KMS-11 (cell line): Measurements from ENCODE around the gene TEX13A.

Experiments
- H2AFZ ChIP-seq: fragments of 200-600 bp; sonication (generic); 2 replicates; pipeline ENCODE4 v1.6.1; 2016; ENCODE audit warnings: antibody characterized with exemption, mixed run types, low read depth
- H3K27ac ChIP-seq: fragments of 200-600 bp; sonication (generic); 2 replicates; pipeline ENCODE4 v1.6.1; 2016; ENCODE audit warnings: mild to moderate bottlenecking, mixed run types
- H3K27me3 ChIP-seq: fragments of 200-600 bp; sonication (generic); 2 replicates; pipeline ENCODE4 v1.6.1; 2017; ENCODE audit warnings: mild to moderate bottlenecking, low read depth, mixed run types, moderate library complexity; ENCODE audit not compliant: insufficient read depth
- H3K36me3 ChIP-seq: fragments of 200-600 bp; sonication (generic); 2 replicates; pipeline ENCODE4 v1.6.1; 2017; ENCODE audit warnings: mild to moderate bottlenecking, mixed run types; ENCODE audit not compliant: insufficient read depth
- H3K4me1 ChIP-seq: fragments of 200-600 bp; sonication (generic); 2 replicates; pipeline ENCODE4 v1.6.1; 2016; ENCODE audit warnings: mild to moderate bottlenecking, low read depth, mixed run types; ENCODE audit not compliant: poor library complexity, severe bottlenecking
- H3K4me2 ChIP-seq: fragments of 200-600 bp; sonication (generic); 2 replicates; pipeline ENCODE4 v1.7.0; 2016; ENCODE audit warnings: mild to moderate bottlenecking, mixed run types
- H3K4me3 ChIP-seq: fragments of 200-600 bp; sonication (generic); IDR thresholded peaks from 2 replicates; pipeline ENCODE4 v1.6.1; 2017; ENCODE audit warnings: low read depth, low read length, mixed read lengths; ENCODE audit not compliant: insufficient read depth
- H3K79me2 ChIP-seq: fragments of 200-600 bp; sonication (generic); 2 replicates; pipeline ENCODE4 v1.6.1; 2016; ENCODE audit warnings: low read depth, mixed run types; ENCODE audit not compliant: insufficient read depth
- H3K9ac ChIP-seq: fragments of 200-600 bp; sonication (generic); 2 replicates; pipeline ENCODE4 v1.6.1; 2016; ENCODE audit warnings: mild to moderate bottlenecking, mixed run types
- H4K20me1 ChIP-seq: fragments of 200-600 bp; sonication (generic); 2 replicates; pipeline ENCODE4 v1.6.1; 2016; ENCODE audit warnings: mild to moderate bottlenecking, mixed run types; ENCODE audit not compliant: insufficient read depth
- TF ChIP-seq, protein P1 (sequence below): fragments of 200-600 bp; sonication (generic); conservative IDR thresholded peaks from 2 replicates; pipeline ENCODE4 v1.6.1; 2017; ENCODE audit warnings: low read depth, mild to moderate bottlenecking, antibody characterized with exemption, low read length, moderate library complexity, mixed read lengths

TEX13A gene, protein sequence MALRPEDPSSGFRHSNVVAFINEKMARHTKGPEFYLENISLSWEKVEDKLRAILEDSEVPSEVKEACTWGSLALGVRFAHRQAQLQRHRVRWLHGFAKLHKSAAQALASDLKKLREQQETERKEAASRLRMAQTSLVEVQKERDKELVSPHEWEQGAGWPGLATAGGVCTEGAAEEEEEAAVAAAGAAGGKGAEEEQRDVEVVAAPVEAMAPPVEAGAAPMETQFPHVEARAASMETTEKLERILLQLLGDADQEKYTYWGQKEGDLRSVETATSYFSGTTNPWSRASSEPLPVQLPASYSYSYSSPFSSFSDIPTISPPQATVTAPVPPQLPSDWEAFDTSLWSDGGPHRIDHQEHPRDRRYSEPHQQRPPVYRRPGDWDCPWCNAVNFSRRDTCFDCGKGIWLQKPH

DNA sequence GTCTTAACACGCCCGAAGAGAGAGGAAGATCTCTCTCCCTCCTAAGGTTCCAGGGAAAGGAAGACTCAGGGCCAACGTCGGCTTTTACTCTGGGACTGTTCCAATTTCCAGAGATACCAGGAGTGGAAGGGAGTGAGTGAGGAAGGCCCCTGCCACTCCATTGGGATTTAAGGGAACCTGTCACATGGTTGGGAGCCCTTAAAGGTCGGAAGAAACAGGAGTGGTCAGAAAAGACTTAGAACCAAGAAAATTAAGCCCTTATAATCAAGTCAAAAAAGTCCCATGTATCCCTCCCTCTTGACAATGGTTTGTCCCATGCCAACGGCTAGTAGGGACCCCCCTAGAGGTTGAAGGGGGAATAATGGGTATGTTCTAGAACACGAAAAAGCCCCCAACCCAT lies at the start of gene TEX13A:
Gene TEX13A (minus strand): TSS at position 59 of the 400 bp plus-strand sequence. CDS start 297 bp downstream, outside the sequence.
- H3K4me3 ChIP-seq: no peak within 1 kb of the TSS
- H3K4me1 ChIP-seq: no peaks in the 10 kb centered on the region
- TF ChIP-seq, protein P1, sequence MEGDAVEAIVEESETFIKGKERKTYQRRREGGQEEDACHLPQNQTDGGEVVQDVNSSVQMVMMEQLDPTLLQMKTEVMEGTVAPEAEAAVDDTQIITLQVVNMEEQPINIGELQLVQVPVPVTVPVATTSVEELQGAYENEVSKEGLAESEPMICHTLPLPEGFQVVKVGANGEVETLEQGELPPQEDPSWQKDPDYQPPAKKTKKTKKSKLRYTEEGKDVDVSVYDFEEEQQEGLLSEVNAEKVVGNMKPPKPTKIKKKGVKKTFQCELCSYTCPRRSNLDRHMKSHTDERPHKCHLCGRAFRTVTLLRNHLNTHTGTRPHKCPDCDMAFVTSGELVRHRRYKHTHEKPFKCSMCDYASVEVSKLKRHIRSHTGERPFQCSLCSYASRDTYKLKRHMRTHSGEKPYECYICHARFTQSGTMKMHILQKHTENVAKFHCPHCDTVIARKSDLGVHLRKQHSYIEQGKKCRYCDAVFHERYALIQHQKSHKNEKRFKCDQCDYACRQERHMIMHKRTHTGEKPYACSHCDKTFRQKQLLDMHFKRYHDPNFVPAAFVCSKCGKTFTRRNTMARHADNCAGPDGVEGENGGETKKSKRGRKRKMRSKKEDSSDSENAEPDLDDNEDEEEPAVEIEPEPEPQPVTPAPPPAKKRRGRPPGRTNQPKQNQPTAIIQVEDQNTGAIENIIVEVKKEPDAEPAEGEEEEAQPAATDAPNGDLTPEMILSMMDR: no peak
- H4K20me1 ChIP-seq: no peaks in the 10 kb centered on the region
- no peak within 1 kb of the TSS for H3K4me2 ChIP-seq
- H3K27me3 ChIP-seq: no peaks in the 10 kb centered on the region
- no peaks in the 10 kb centered on the region for H3K79me2 ChIP-seq
- H3K36me3 ChIP-seq: no peaks in the 10 kb centered on the region
- H3K27ac ChIP-seq: no peak within 1 kb of the TSS
- no peak within 1 kb of the TSS for H3K9ac ChIP-seq
- no peak within 1 kb of the TSS for H2AFZ ChIP-seq

DNA sequence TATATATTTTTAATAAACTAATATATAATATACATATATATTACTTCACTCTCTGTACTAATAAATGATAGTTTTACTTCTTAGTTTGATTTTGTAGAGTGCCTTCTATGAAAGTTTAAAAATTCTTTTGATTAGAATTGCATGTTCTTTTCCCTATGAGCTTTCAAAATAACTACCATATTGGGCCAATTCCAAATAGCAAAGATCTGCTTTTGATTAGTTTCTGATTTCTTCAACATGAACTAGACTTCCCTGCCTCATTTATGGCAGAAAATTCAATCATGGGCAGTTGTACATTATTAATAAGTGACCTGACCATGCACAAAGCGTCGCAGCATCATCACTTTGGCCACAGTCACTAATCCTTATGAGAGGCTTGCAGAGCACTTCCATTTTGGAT lies 48.9 kb upstream of the TEX13A start:
- no peak overlapping the region for H3K27ac ChIP-seq
- H3K79me2 ChIP-seq: no peaks in the 10 kb centered on the region
- no peaks in the 10 kb centered on the region for H3K27me3 ChIP-seq
- no peak overlapping the region for H2AFZ ChIP-seq
- TF ChIP-seq, protein P1: no peak
- H3K4me1 ChIP-seq: no peaks in the 10 kb centered on the region
- H3K36me3 ChIP-seq: no peaks in the 10 kb centered on the region
- H3K4me3 ChIP-seq: no peak overlapping the region
- no peak overlapping the region for H3K4me2 ChIP-seq
- no peaks in the 10 kb centered on the region for H4K20me1 ChIP-seq
- H3K9ac ChIP-seq: no peak overlapping the region

DNA sequence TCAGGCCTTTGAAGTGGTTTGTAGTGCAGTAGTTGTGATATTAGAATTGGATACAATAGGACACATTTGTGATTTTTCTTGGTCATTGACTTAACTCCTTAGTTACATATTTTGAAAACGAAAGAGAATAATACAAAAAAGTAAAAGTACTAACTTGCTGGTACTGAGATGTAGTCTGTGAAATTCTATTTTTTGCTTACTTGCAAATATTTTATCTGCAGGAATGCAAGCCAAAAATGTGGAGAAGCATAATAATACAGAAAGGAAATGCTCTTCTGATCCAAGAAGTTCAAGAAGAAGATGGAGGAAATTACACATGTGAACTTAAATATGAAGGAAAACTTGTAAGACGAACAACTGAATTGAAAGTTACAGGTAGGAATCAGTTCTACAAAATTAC lies 46.7 kb upstream of the TEX13A start:
- Histone ChIP-seq H2AFZ (no peak overlapping the region), H4K20me1 (no peaks in the 10 kb centered on the region), H3K4me2 (no peak overlapping the region), H3K9ac (no peak overlapping the region), H3K27me3 (no peaks in the 10 kb centered on the region), H3K79me2 (no peaks in the 10 kb centered on the region), H3K4me3 (no peak overlapping the region), H3K36me3 (no peaks in the 10 kb centered on the region), H3K4me1 (no peaks in the 10 kb centered on the region), H3K27ac (no peak overlapping the region)
- TF ChIP-seq, protein P1: no peak

DNA sequence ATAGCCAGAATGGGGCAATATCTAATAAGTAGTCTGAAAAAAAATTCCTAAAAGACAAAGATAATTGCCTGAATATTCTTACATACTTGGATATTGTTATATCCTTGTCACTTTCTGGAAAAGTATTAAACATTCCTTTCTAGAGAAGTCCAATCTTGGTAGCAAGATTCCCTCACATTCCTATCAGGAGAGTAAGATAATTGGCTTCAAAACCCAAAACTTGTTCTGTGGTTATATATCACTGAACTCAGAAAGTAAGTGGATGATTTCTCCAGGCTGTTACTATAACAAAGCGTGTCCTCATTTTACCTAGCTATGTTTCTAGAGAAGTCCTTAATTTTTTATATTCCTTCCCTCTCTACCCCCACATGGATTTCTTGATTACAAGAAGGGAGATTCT lies 46.0 kb upstream of the TEX13A start:
- no peak overlapping the region for H3K9ac ChIP-seq
- TF ChIP-seq, protein P1: no peak
- H3K4me3 ChIP-seq: no peak overlapping the region
- H3K4me2 ChIP-seq: no peak overlapping the region
- H3K27me3 ChIP-seq: no peaks in the 10 kb centered on the region
- no peaks in the 10 kb centered on the region for H3K4me1 ChIP-seq
- no peaks in the 10 kb centered on the region for H3K36me3 ChIP-seq
- H2AFZ ChIP-seq: no peak overlapping the region
- no peak overlapping the region for H3K27ac ChIP-seq
- no peaks in the 10 kb centered on the region for H3K79me2 ChIP-seq
- no peaks in the 10 kb centered on the region for H4K20me1 ChIP-seq
